IPS-15b (cell line): Measurements from ENCODE around the gene BEST4.
"Not testable (repeated sequence)": the region's sequence is repeated elsewhere in the genome, so short reads cannot be mapped to it uniquely, and the experiment has no call there.

ENCODE experiments used
- H3K27me3 ChIP-seq: one replicate; pipeline ENCODE4 v1.6.1; 2013; ENCODE audit warnings: low read length; ENCODE audit not compliant: control insufficient read depth, insufficient read depth
- H3K36me3 ChIP-seq: one replicate; pipeline ENCODE4 v1.6.1; 2013; ENCODE audit warnings: low read length; ENCODE audit not compliant: control insufficient read depth, insufficient read depth
- H3K4me1 ChIP-seq: one replicate; pipeline ENCODE4 v1.6.1; 2013; ENCODE audit warnings: mild to moderate bottlenecking, low read length; ENCODE audit not compliant: control insufficient read depth, insufficient read depth
- H3K4me3 ChIP-seq: one replicate; pipeline ENCODE4 v1.5.1; 2013; ENCODE audit warnings: low read depth, low read length
- H3K9ac ChIP-seq: one replicate; pipeline ENCODE4 v1.6.1; 2013; ENCODE audit warnings: low read depth, mild to moderate bottlenecking, low read length
- H3K9me3 ChIP-seq: one replicate; pipeline ENCODE4 v1.6.1; 2013; ENCODE audit warnings: mild to moderate bottlenecking, low read length; ENCODE audit not compliant: control insufficient read depth, insufficient read depth

BEST4 gene

DNA sequence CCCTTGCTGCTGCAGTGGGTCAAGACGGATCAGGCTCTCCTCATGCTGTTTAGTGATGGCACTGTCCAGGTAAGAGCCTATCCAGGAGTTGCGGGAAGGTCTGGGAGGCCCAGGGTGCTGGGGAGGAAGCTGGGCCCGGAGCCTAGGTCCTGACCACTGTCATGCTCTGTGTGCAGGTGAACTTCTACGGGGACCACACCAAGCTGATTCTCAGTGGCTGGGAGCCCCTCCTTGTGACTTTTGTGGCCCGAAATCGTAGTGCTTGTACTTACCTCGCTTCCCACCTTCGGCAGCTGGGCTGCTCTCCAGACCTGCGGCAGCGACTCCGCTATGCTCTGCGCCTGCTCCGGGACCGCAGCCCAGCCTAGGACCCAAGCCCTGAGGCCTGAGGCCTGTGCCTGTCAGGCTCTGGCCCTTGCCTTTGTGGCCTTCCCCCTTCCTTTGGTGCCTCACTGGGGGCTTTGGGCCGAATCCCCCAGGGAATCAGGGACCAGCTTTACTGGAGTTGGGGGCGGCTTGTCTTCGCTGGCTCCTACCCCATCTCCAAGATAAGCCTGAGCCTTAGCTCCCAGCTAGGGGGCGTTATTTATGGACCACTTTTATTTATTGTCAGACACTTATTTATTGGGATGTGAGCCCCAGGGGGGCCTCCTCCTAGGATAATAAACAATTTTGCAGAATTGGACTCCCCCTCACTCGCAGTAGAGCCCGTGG lies 17.5 kb upstream of the BEST4 start:
- Histone ChIP-seq H3K4me3 (no peak overlapping the region), H3K9me3 (no peaks in the 10 kb centered on the region), H3K9ac (no peak overlapping the region), H3K27me3 (no peaks in the 10 kb centered on the region), H3K36me3 (peaks cover 39% of the 10 kb centered on the region), H3K4me1 (peaks cover 21% of the 10 kb centered on the region)

DNA sequence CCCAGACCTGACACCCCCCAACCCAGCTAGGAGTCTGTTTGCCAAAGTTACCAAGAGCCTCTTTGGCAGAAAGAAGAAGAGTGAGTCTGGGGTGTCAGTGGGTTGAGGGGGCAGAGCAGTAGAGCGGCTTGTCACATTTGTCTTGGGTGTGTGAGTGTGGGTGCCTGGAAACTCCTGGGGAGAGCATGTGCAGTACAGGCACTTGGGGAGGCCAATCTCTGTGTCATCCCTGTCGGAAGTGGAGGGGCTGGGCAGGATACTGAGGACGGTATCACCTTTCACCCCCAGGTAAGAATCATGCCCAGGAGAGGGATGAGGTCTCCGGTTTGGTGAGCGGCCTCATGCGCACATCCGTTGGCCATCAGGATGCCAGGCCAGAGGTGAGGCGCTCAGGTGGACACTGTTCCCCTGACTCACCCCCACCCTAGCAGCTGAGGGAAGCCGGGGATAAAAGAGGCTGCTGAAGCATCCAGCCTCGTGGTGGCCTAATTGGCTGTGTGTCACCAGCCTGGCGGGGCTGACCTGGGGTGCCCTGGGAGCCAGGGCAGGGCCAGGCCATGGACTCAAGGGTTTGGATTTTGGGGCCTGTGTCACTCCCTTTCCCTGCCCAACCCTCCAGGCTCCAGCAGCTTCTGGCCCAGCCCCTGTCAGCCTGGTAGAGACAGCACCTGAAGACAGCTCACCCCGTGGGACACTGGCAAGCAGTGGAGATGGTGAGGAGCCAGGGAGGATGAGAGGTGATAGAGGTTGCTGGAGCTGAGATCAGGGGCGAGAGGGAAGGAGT lies 15.5 kb upstream of the BEST4 start:
- H3K27me3 ChIP-seq: no peaks in the 10 kb centered on the region
- peaks cover 13% of the 10 kb centered on the region for H3K4me1 ChIP-seq
- no peaks in the 10 kb centered on the region for H3K9me3 ChIP-seq
- no peak overlapping the region for H3K9ac ChIP-seq
- H3K36me3 ChIP-seq: peaks cover 39% of the 10 kb centered on the region
- H3K4me3 ChIP-seq: no peak overlapping the region

DNA sequence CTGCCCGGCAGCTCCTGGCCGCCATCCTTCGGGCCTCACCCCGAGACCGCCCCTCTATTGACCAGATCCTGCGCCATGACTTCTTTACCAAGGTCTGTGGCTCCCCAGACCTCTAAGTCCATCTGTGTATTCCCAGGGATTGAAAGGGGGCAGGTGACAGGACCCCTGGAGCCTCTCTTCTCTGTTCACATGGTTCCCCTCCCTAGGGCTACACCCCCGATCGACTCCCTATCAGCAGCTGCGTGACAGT lies 15.0 kb upstream of the BEST4 start:
- Histone ChIP-seq H3K27me3 (no peaks in the 10 kb centered on the region), H3K9me3 (no peaks in the 10 kb centered on the region), H3K36me3 (peaks cover 39% of the 10 kb centered on the region), H3K4me1 (peaks cover 10% of the 10 kb centered on the region), H3K4me3 (no peak overlapping the region), H3K9ac (no peak overlapping the region)

DNA sequence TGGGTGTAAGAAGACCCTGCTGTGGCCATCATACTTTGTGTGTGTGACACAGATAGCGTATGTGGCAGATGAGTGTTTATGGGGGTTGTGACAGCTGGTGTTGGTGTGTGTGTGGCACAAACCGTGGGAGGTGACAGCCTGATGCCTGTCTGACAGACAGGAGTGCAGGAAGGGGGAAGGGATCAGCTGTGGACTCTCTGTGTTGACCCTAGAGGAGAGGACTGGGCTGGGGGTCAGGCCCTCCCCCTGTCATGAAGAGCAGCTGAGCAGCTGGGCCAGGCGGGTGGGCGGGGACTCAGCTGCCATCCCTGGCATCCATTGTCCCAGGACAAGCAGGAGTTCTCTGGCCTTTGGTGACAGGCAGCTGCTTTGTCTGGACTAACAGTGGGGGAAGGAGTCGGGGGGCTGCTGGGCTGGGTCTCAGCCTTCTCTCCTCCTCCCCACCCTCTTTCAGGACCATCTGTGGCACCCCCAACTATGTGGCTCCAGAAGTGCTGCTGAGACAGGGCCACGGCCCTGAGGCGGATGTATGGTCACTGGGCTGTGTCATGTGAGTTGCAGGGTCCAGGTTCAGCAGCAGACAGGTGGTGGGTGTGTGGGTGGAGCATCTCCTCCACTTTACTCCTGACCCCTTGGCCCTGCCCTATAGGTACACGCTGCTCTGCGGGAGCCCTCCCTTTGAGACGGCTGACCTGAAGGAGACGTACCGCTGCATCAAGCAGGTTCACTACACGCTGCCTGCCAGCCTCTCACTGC lies 14.5 kb upstream of the BEST4 start:
- H3K36me3 ChIP-seq: peaks cover 39% of the 10 kb centered on the region
- no peak overlapping the region for H3K9ac ChIP-seq

DNA sequence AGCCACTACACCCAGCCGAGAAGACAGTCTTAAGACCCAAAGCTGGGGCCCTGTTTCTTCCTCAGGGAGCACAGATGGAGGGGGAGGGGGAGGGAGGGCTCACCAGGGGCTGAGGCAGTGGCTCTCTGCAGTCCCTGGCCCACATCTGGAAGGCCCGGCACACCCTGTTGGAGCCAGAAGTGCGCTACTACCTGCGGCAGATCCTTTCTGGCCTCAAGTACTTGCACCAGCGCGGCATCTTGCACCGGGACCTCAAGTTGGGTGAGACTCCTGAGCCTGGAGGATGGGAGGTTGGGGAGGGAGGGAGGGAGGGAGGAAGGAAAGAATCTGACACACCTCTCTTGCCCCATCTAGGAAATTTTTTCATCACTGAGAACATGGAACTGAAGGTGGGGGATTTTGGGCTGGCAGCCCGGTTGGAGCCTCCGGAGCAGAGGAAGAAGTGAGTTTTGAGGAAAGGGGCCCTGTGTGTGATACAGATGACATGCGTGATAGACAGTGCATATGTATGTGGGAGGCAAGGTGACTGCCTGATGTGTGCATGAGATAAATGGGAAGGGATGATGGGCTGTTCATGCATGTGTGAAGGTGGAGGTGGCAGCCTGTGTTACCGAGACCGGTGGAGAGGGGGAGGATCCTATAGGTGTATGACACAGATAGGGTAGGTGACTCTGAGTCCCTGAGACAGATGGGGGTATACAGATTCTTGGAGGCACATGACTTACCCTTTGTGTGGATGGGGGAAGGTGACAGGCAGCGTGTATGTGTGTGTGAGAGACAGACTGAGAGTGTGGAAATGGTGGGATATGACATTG lies 13.7 kb upstream of the BEST4 start:
- Histone ChIP-seq H3K4me3 (no peak overlapping the region), H3K9ac (no peak overlapping the region), H3K36me3 (peaks cover 38% of the 10 kb centered on the region), H3K9me3 (no peaks in the 10 kb centered on the region), H3K27me3 (no peaks in the 10 kb centered on the region), H3K4me1 (peaks cover under 1% of the 10 kb centered on the region)

More for the DNA sequence above, 14.5 kb upstream of the BEST4 start:
- H3K27me3 ChIP-seq: no peaks in the 10 kb centered on the region
- H3K9me3 ChIP-seq: no peaks in the 10 kb centered on the region
- H3K4me3 ChIP-seq: no peak overlapping the region
- H3K4me1 ChIP-seq: peaks cover 6% of the 10 kb centered on the region

DNA sequence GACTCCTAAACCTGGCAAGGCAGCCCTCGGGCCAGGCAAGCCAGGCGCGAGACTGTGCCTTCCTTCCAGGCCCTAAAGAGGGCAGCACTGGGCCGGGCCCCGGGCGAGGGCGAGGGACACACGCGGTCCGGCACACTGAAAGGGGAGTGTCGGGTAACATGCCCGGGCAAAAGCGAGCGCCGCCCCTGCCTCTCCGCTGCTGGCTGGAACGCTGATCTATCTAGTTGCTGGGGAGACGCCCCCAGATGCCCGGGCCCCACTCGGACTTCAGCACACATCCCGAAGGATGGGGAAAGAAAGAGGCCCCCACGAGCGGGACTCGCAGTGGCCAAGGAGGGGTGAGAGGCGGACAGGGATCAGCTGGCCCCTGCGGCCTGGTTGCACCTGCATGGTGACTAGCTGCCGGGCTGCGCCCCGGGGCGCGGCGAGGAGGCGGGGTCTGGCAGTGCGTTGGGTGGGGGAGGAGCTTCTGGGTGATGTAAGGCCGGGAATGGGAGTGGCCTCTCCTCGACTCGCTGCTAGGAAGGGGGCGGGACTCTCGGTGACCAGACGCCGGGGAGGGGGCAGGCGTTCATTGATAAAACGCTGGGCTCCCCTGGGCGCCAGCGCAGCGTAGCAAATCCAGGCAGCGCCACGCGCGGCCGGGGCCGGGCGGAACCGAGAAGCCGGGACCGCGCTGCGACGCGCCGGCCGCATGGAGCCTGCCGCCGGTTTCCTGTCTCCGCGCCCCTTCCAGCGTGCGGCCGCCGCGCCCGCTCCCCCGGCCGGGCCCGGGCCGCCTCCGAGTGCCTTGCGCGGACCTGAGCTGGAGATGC lies 12.0 kb upstream of the BEST4 start, which contains the start of gene PLK3:
PLK3 (plus strand) TSS at position 608 of the 815 bp plus-strand sequence; CDS start at position 695, 87 bp downstream.
- no peaks in the 10 kb centered on the region for H3K9me3 ChIP-seq
- H3K27me3 ChIP-seq: no peaks in the 10 kb centered on the region
- H3K4me3 ChIP-seq: peak within 1 kb of the TSS; percentile 68
- H3K4me1 ChIP-seq: no peaks in the 10 kb centered on the region
- peak within 1 kb of the TSS; percentile 83 for H3K9ac ChIP-seq
- H3K36me3 ChIP-seq: peaks cover 22% of the 10 kb centered on the region

DNA sequence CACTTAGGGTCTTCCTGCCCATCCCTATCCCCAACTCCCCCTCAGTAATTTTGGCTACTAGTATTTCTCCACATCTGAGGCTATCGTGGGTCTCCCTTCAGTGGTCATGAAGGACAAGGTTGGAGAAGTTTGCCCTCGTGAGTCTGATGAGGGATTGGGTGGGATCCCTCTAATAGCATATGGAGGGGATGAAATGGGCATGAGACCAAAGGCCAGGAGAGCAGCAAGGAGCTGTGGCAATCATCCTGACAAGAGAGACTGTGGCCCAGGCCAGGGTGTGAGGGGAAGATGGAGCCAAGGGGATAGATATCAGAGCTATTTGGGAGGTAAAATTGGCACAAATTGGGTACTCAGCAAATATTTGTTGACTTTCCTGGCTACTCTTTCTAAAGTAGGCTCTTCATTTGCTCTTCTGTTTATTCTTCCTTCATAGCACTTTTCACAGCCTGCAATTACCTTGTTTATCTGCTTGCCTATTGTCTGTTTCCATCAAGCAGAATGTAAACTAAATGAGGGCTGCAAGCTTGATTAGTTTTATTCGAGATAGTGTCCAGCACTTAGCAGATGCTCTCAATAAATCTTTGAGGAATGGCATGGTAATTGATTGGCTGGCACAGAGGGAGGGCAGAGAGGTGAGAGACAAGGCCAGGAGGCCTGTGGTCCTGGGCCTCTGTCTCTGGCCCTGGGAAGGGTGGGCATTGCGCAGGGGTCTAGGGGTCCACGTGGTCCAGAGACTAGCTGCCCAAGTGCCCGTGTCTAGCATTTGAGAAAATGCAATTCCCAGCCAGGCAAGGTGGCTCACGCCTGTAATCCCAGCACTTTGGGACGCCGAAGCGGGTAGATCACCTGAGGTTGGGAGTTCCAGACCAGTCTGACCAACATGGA lies 10.8 kb upstream of the BEST4 start:
- no peaks in the 10 kb centered on the region for H3K9me3 ChIP-seq
- H3K27me3 ChIP-seq: no peaks in the 10 kb centered on the region
- no peak overlapping the region for H3K4me3 ChIP-seq
- no peak overlapping the region for H3K9ac ChIP-seq
- no peaks in the 10 kb centered on the region for H3K4me1 ChIP-seq
- peaks cover 12% of the 10 kb centered on the region for H3K36me3 ChIP-seq

DNA sequence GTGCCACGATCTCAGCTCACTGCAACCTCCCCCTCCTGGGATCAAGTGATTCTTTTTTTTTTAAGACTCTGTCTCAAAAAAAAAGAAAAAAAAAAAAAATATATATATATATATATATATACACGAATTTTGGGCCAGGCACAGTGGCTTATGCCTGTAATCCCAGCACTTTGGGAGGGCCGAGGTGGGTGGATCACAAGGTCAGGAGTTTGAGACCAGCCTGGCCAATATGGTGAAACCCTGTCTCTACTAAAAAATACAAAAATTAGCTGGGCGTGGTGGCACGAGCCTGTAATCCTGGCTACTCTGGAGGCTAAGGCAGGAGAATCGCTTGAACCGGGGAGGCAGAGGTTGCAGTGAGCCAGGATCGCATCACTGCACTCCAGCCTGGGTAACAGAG lies 9.9 kb upstream of the BEST4 start:
- H3K36me3 ChIP-seq, H3K27me3 ChIP-seq, H3K9ac ChIP-seq, H3K4me3 ChIP-seq, H3K9me3 ChIP-seq, H3K4me1 ChIP-seq: not testable (repeated sequence)

DNA sequence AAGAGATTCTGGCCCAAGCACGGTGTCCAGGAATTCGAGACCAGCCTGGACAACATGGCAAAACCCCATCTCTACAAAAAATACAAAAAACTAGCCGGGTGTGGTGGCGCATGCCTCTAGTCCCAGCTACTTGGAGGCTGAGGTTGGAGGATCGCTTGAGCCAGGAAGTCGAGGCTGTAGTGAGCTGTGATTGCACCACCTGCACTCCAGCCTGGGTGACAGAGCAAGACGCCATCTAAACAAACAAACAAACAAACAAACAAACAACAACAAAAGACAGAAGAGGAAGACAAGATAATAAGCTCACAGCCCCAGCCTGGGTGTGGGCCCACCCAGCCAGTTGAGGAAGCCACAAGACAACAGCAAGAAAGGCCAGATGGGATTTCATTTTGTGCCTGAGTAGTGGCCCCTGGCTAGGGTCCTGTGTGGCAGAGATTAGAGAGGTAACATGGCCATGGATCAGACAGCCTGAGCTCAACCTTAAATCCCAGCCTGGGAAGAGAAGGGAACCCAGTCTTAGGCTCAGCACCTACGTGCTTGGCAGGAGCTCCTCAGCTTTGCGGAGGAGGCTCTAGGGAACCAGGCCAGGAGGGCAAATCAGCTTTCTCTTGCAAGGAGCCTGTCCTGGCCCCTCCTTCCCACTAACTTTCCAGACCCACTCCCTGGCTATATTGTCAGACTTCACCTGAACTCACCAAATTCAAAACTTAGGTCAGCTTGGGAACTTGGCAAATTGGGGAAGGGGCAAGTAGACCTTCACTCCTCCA lies 4.9 kb upstream of the BEST4 start:
- H3K9ac ChIP-seq: no peak overlapping the region
- no peaks in the 10 kb centered on the region for H3K36me3 ChIP-seq
- no peak overlapping the region for H3K4me3 ChIP-seq
- H3K9me3 ChIP-seq: no peaks in the 10 kb centered on the region
- no peaks in the 10 kb centered on the region for H3K27me3 ChIP-seq
- H3K4me1 ChIP-seq: peaks cover 6% of the 10 kb centered on the region
